Ascending aorta (tissue), 2 donors: ENCODE results near the gene SMG1. TPM values are rescaled to one million over a fixed set of nuclear protein-coding genes. Genes with fewer than 3 reads are reported as not detected.
"Not testable (repeated sequence)": the region's sequence is repeated elsewhere in the genome, so short reads cannot be mapped to it uniquely, and the experiment has no call there.

ENCODE experiments used
- DNase-seq, 2 donors: peaks; one replicate each; pipeline ENCODE4 v3.0.0-alpha.2; 2019; ENCODE audit warnings: low spot score in 2 of 2
- H3K27ac ChIP-seq, 2 donors: fragments of 200-600 bp; sonication (generic); one replicate each; pipeline ENCODE4 v1.5.1; 2016 to 2017; ENCODE audit warnings: mild to moderate bottlenecking in 1 of 2
- H3K27me3 ChIP-seq: fragments of 200-600 bp; sonication (generic); one replicate; pipeline ENCODE4 v1.5.1; 2017
- H3K36me3 ChIP-seq, 2 donors: fragments of 200-600 bp; sonication (generic); one replicate each; pipeline ENCODE4 v1.5.1; 2016
- H3K4me1 ChIP-seq, 2 donors: fragments of 200-600 bp; sonication (generic); one replicate each; pipeline ENCODE4 v1.5.1; 2016 to 2017; ENCODE audit warnings: mild to moderate bottlenecking in 1 of 2
- H3K4me3 ChIP-seq, 2 donors: fragments of 200-600 bp; sonication (generic); one replicate each; pipeline ENCODE4 v1.5.1; 2016 to 2017; ENCODE audit warnings: mild to moderate bottlenecking in 1 of 2
- H3K9me3 ChIP-seq, 2 donors: fragments of 200-600 bp; sonication (generic); one replicate each; pipeline ENCODE4 v1.5.1; 2016
- CTCF ChIP-seq, 3 experiments: fragments of 200-600 bp in 2 of 3; fragments of 450-650 bp in 1 of 3; sonication (generic) in 2 of 3; IDR thresholded peaks; one replicate each; pipeline ENCODE4 v1.5.1; 2016 to 2019; ENCODE audit warnings: antibody characterized with exemption in 3 of 3, mild to moderate bottlenecking in 1 of 3, moderate library complexity in 1 of 3
- intact Hi-C: fragments of 100-400 bp; cut with DNase I; formaldehyde crosslinking; loops from one replicate; pipeline ENCODE4 v1.15.1; 2023
- total RNA-seq: library from RNA; depleted of rRNA; stranded (reverse); fragments of >200 nt; gene quantifications from one replicate; pipeline ENCODE4 v1.1.0, GENCODE V29; 2016

SMG1 gene
- total RNA-seq, 1 donor from 2014 or later: 48.3 TPM

- Histone ChIP-seq H3K4me3 (no peak overlapping the region), H3K27ac (no peak overlapping the region), H3K36me3 (no peaks in the 10 kb centered on the region), H3K9me3 (no peaks in the 10 kb centered on the region), H3K4me1 (no peaks in the 10 kb centered on the region), H3K27me3 (no peaks in the 10 kb centered on the region)
- intact Hi-C loops: loop anchor here (5.0 kb wide), 1 partner anchor 163 kb away; the partner anchor contains the start of gene ARL6IP1
- DNase-seq: no peak
- no peak for TF ChIP-seq CTCF (IDR thresholded peaks at IDR 0.05)
Measured at GRCh38 chr16:18965555-18965954, 39.3 kb upstream of the SMG1 start.

GRCh38 chr16:18959031-18959505 is 32.9 kb upstream of the SMG1 start:
- no peak for DNase-seq
- Histone ChIP-seq H3K27ac (peak overlapping the region; percentile 42 to 56), H3K4me1 (no peaks in the 10 kb centered on the region), H3K36me3 (no peaks in the 10 kb centered on the region), H3K9me3 (no peaks in the 10 kb centered on the region), H3K4me3 (no peak overlapping the region), H3K27me3 (no peaks in the 10 kb centered on the region)
- intact Hi-C loops: no loop called here
- TF ChIP-seq CTCF (IDR thresholded peaks at IDR 0.05): no peak

DNA sequence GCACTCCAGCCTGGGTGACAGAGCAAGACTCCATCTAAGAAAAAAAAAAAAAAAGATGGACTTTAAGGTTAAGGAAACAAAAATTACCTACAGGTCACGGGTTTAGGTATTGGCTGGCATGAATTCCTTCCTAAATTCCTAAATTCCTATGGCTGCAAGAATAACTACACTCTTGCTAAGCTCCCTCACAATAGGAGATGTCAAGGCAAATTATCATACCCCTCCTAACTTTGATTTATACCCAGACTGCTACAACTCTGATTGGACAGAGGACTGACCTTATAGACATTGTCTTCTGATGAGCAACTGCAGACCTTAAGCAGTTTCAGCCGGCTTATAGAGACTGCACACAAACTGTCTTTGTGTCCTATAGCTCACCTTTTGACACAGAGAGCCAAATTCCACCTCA is 32.4 kb upstream of the SMG1 start:
- Histone ChIP-seq H3K27ac (peak overlapping the region; percentile 42 to 56), H3K4me1 (no peaks in the 10 kb centered on the region), H3K4me3 (no peak overlapping the region), H3K9me3 (no peaks in the 10 kb centered on the region), H3K36me3 (no peaks in the 10 kb centered on the region), H3K27me3 (no peaks in the 10 kb centered on the region)
- intact Hi-C loops: no loop called here
- no peak for TF ChIP-seq CTCF (IDR thresholded peaks at IDR 0.05)
- DNase-seq: no peak

DNA sequence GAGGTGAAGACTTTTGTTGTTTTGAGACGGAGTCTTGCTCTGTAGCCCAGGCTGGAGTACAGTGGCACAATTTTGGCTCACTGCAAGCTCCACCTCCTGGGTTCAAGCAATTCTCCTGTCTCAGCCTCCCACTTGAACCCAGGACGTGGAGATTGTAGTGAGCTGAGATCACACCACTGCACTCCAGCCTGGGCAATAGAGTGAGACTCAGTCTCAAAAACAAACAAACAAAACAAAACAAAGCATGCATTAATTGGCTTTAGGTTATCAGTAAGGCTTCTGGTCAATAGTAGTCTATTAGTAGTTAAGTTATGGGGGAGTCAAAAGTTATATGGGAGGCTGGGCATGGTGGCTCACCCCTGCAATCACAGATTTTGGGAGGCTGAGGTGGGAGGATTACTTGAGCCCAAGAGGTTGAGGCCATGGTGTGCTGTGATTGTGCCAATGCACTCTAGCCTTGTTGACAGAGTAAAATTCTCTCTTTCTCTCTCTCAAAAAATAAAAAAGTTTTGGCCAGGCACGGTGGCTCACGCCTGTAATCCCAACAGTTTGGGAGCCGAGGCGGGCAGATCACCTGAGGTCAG is 30.5 kb upstream of the SMG1 start:
- H3K9me3 ChIP-seq, intact Hi-C loops, H3K36me3 ChIP-seq, H3K27ac ChIP-seq, H3K27me3 ChIP-seq, DNase-seq, H3K4me1 ChIP-seq, H3K4me3 ChIP-seq: not testable (repeated sequence)

GRCh38 chr16:18955874-18956580 is 29.8 kb upstream of the SMG1 start:
- H3K4me3 ChIP-seq: peak overlapping the region in 1 of 2 donors; percentile 12

GRCh38 chr16:18953547-18953946 is 27.3 kb upstream of the SMG1 start:
- intact Hi-C loops: no loop called here
- H3K36me3 ChIP-seq: no peaks in the 10 kb centered on the region
- DNase-seq: no peak
- no peak overlapping the region for H3K4me3 ChIP-seq
- H3K9me3 ChIP-seq: no peaks in the 10 kb centered on the region
- H3K4me1 ChIP-seq: no peaks in the 10 kb centered on the region
- H3K27ac ChIP-seq: no peak overlapping the region
- TF ChIP-seq CTCF (IDR thresholded peaks at IDR 0.05): no peak
- H3K27me3 ChIP-seq: no peaks in the 10 kb centered on the region

More at GRCh38 chr16:18955874-18956580, 29.8 kb upstream of the SMG1 start:
- H3K27ac ChIP-seq, intact Hi-C loops, H3K9me3 ChIP-seq, H3K36me3 ChIP-seq, DNase-seq, H3K27me3 ChIP-seq, H3K4me1 ChIP-seq: not testable (repeated sequence)
